Ascending aorta (tissue), 2 donors: ENCODE results near the gene NFASC. TPM values are rescaled to one million over a fixed set of nuclear protein-coding genes. Genes with fewer than 3 reads are reported as not detected.

ENCODE experiments used
- DNase-seq, 2 donors: peaks; one replicate each; pipeline ENCODE4 v3.0.0-alpha.2; 2019; ENCODE audit warnings: low spot score in 2 of 2
- H3K27ac ChIP-seq, 2 donors: fragments of 200-600 bp; sonication (generic); one replicate each; pipeline ENCODE4 v1.5.1; 2016 to 2017; ENCODE audit warnings: mild to moderate bottlenecking in 1 of 2
- H3K27me3 ChIP-seq: fragments of 200-600 bp; sonication (generic); one replicate; pipeline ENCODE4 v1.5.1; 2017
- H3K36me3 ChIP-seq, 2 donors: fragments of 200-600 bp; sonication (generic); one replicate each; pipeline ENCODE4 v1.5.1; 2016
- H3K4me1 ChIP-seq, 2 donors: fragments of 200-600 bp; sonication (generic); one replicate each; pipeline ENCODE4 v1.5.1; 2016 to 2017; ENCODE audit warnings: mild to moderate bottlenecking in 1 of 2
- H3K4me3 ChIP-seq, 2 donors: fragments of 200-600 bp; sonication (generic); one replicate each; pipeline ENCODE4 v1.5.1; 2016 to 2017; ENCODE audit warnings: mild to moderate bottlenecking in 1 of 2
- H3K9me3 ChIP-seq, 2 donors: fragments of 200-600 bp; sonication (generic); one replicate each; pipeline ENCODE4 v1.5.1; 2016
- CTCF ChIP-seq, 3 experiments: fragments of 200-600 bp in 2 of 3; fragments of 450-650 bp in 1 of 3; sonication (generic) in 2 of 3; IDR thresholded peaks; one replicate each; pipeline ENCODE4 v1.5.1; 2016 to 2019; ENCODE audit warnings: antibody characterized with exemption in 3 of 3, mild to moderate bottlenecking in 1 of 3, moderate library complexity in 1 of 3
- intact Hi-C: fragments of 100-400 bp; cut with DNase I; formaldehyde crosslinking; loops from one replicate; pipeline ENCODE4 v1.15.1; 2023
- total RNA-seq: library from RNA; depleted of rRNA; stranded (reverse); fragments of >200 nt; gene quantifications from one replicate; pipeline ENCODE4 v1.1.0, GENCODE V29; 2016

The NFASC gene
- total RNA-seq, 1 donor from 2014 or later = 44.0 TPM

- no peak for DNase-seq
- Histone ChIP-seq H3K4me1 (no peaks in the 10 kb centered on the region), H3K27ac (no peak overlapping the region), H3K27me3 (no peaks in the 10 kb centered on the region), H3K36me3 (peaks cover 7 to 24% of the 10 kb centered on the region in 2 donors), H3K9me3 (no peaks in the 10 kb centered on the region), H3K4me3 (no peak overlapping the region)
- no peak for TF ChIP-seq CTCF (IDR thresholded peaks at IDR 0.05)
- intact Hi-C loops = loop anchor here (5.0 kb wide), 1 partner anchor 281 kb away; no protein-coding TSS in a partner anchor
Observed at GRCh38 chr1:204976646-204977045, 106.0 kb downstream of the NFASC start.

GRCh38 chr1:204977318-204977717 is 106.7 kb downstream of the NFASC start:
- DNase-seq = no peak
- Histone ChIP-seq H3K36me3 (peaks cover 7 to 24% of the 10 kb centered on the region in 2 donors), H3K9me3 (no peaks in the 10 kb centered on the region), H3K27ac (no peak overlapping the region), H3K4me3 (no peak overlapping the region), H3K4me1 (no peaks in the 10 kb centered on the region), H3K27me3 (no peaks in the 10 kb centered on the region)
- no peak for TF ChIP-seq CTCF (IDR thresholded peaks at IDR 0.05)
- intact Hi-C loops = loop anchor here (5.0 kb wide), 1 partner anchor 280 kb away; no protein-coding TSS in a partner anchor

- H3K4me1 ChIP-seq = no peaks in the 10 kb centered on the region
- H3K27ac ChIP-seq = no peak overlapping the region
- intact Hi-C loops = loop anchor here (5.0 kb wide), 1 partner anchor 279 kb away; no protein-coding TSS in a partner anchor
- no peak overlapping the region for H3K4me3 ChIP-seq
- TF ChIP-seq CTCF (IDR thresholded peaks at IDR 0.05) = no peak
- no peaks in the 10 kb centered on the region for H3K9me3 ChIP-seq
- H3K36me3 ChIP-seq = peaks cover 7 to 24% of the 10 kb centered on the region in 2 donors
- no peak for DNase-seq
- H3K27me3 ChIP-seq = no peaks in the 10 kb centered on the region
Observed at GRCh38 chr1:204978782-204979181, 108.1 kb downstream of the NFASC start.

- TF ChIP-seq CTCF (IDR thresholded peaks at IDR 0.05) = no peak
- Histone ChIP-seq H3K27ac (no peak overlapping the region), H3K36me3 (peaks cover 5 to 22% of the 10 kb centered on the region in 2 donors), H3K9me3 (no peaks in the 10 kb centered on the region), H3K4me3 (no peak overlapping the region), H3K4me1 (no peaks in the 10 kb centered on the region), H3K27me3 (no peaks in the 10 kb centered on the region)
- DNase-seq = no peak
- intact Hi-C loops = loop anchor here (5.0 kb wide), 1 partner anchor 278 kb away; no protein-coding TSS in a partner anchor
Observed at GRCh38 chr1:204979306-204979705, 108.6 kb downstream of the NFASC start.

- Histone ChIP-seq H3K36me3 (peaks cover 2 to 19% of the 10 kb centered on the region in 2 donors), H3K4me3 (no peak overlapping the region), H3K27me3 (no peaks in the 10 kb centered on the region), H3K4me1 (no peaks in the 10 kb centered on the region), H3K27ac (no peak overlapping the region), H3K9me3 (no peaks in the 10 kb centered on the region)
- no peak for TF ChIP-seq CTCF (IDR thresholded peaks at IDR 0.05)
- DNase-seq = no peak
- intact Hi-C loops = loop anchor here (5.0 kb wide), 1 partner anchor 277 kb away; no protein-coding TSS in a partner anchor
Observed at GRCh38 chr1:204979891-204980649, 109.4 kb downstream of the NFASC start.
